Esophagus (tissue), 2 donors: ENCODE data around the gene MPHOSPH8. TPM values are rescaled to one million over a fixed set of nuclear protein-coding genes. Genes with fewer than 3 reads are reported as not detected.

Experiments used
- H3K27ac ChIP-seq, 2 donors: one replicate each; pipeline ENCODE4 v1.5.1; 2013; ENCODE audit warnings: low read depth in 2 of 2, mild to moderate bottlenecking in 2 of 2, inconsistent platforms in 1 of 2, low read length in 1 of 2, moderate library complexity in 1 of 2
- H3K27me3 ChIP-seq, 2 donors: one replicate each; pipeline ENCODE4 v1.6.1; 2013; ENCODE audit warnings: low read length in 2 of 2, control low read depth in 1 of 2, mild to moderate bottlenecking in 1 of 2; ENCODE audit not compliant: insufficient read depth in 2 of 2, control insufficient read depth in 1 of 2
- H3K36me3 ChIP-seq, 2 donors: one replicate each; pipeline ENCODE4 v1.6.1; 2013; ENCODE audit warnings: low read length in 1 of 2; ENCODE audit not compliant: control insufficient read depth in 2 of 2, insufficient read depth in 2 of 2
- H3K4me1 ChIP-seq, 2 donors: one replicate each; pipeline ENCODE4 v1.6.1; 2013; ENCODE audit warnings: low read length in 1 of 2; ENCODE audit not compliant: control insufficient read depth in 2 of 2, insufficient read depth in 2 of 2
- H3K4me3 ChIP-seq, 2 donors: one replicate each; pipeline ENCODE4 v1.5.1; 2013; ENCODE audit warnings: low read length in 2 of 2, mild to moderate bottlenecking in 2 of 2, low read depth in 1 of 2, moderate library complexity in 1 of 2
- H3K9me3 ChIP-seq, 2 donors: one replicate each; pipeline ENCODE4 v1.6.1; 2013; ENCODE audit warnings: mild to moderate bottlenecking in 2 of 2, low read depth in 1 of 2, low read length in 1 of 2, moderate library complexity in 1 of 2; ENCODE audit not compliant: control insufficient read depth in 2 of 2, insufficient read depth in 1 of 2
- WGBS, 2 donors: extraction: QIAGEN DNeasy Blood & Tissue Kit; methylation state at CpG; one replicate each; pipeline ENCODE4 v1.1.7; 2013; 5-methylcytosine and 5-hydroxymethylcytosine counted together
- polyA plus RNA-seq, 2 donors: library from polyadenylated mRNA; stranded (reverse); fragments of 200-250 nt; gene quantifications; one replicate each; pipeline ENCODE4 v1.2.3, GENCODE V29; 2013
- donor health status: healthy with polysubstance abuse.
- donor health status: Bipolar disorder and iron deficiency.

MPHOSPH8 gene
- polyA plus RNA-seq, 2 donors: 13.1 to 21.1 TPM

- Histone ChIP-seq H3K4me3 (no peak overlapping the region), H3K9me3 (no peaks in the 10 kb centered on the region), H3K27ac (no peak overlapping the region), H3K27me3 (no peaks in the 10 kb centered on the region), H3K4me1 (no peaks in the 10 kb centered on the region), H3K36me3 (peaks cover 12 to 16% of the 10 kb centered on the region in 2 donors)
These were observed 25.4 kb downstream of the MPHOSPH8 start for GRCh38 chr13:19658831-19659230.

- H3K4me3 ChIP-seq: no peak overlapping the region
- peaks cover 18 to 28% of the 10 kb centered on the region in 2 donors for H3K36me3 ChIP-seq
- WGBS, 2 donors: 86 to 96% methylated on average over 2 of the region's 2 CpGs
These were observed 27.7 kb downstream of the MPHOSPH8 start for GRCh38 chr13:19661126-19661525.

GRCh38 chr13:19661561-19661960 is 28.1 kb downstream of the MPHOSPH8 start:
- Histone ChIP-seq H3K27me3 (no peaks in the 10 kb centered on the region), H3K36me3 (peaks cover 18 to 28% of the 10 kb centered on the region in 2 donors), H3K4me1 (no peaks in the 10 kb centered on the region), H3K27ac (no peak overlapping the region), H3K4me3 (no peak overlapping the region), H3K9me3 (no peaks in the 10 kb centered on the region)
- WGBS, 2 donors: 93 to 94% methylated on average over 14 to 15 of the region's 15 CpGs

More at GRCh38 chr13:19661126-19661525, 27.7 kb downstream of the MPHOSPH8 start:
- H3K27ac ChIP-seq: no peak overlapping the region
- no peaks in the 10 kb centered on the region for H3K4me1 ChIP-seq
- no peaks in the 10 kb centered on the region for H3K9me3 ChIP-seq
- H3K27me3 ChIP-seq: no peaks in the 10 kb centered on the region

GRCh38 chr13:19663416-19663979 is 30.0 kb downstream of the MPHOSPH8 start:
- Histone ChIP-seq H3K4me3 (no peak overlapping the region), H3K27ac (no peak overlapping the region), H3K27me3 (no peaks in the 10 kb centered on the region), H3K9me3 (no peaks in the 10 kb centered on the region), H3K36me3 (peaks cover 27 to 41% of the 10 kb centered on the region in 2 donors), H3K4me1 (no peaks in the 10 kb centered on the region)
- 84 to 90% methylated on average over 13 of the region's 13 CpGs for WGBS, 2 donors

DNA sequence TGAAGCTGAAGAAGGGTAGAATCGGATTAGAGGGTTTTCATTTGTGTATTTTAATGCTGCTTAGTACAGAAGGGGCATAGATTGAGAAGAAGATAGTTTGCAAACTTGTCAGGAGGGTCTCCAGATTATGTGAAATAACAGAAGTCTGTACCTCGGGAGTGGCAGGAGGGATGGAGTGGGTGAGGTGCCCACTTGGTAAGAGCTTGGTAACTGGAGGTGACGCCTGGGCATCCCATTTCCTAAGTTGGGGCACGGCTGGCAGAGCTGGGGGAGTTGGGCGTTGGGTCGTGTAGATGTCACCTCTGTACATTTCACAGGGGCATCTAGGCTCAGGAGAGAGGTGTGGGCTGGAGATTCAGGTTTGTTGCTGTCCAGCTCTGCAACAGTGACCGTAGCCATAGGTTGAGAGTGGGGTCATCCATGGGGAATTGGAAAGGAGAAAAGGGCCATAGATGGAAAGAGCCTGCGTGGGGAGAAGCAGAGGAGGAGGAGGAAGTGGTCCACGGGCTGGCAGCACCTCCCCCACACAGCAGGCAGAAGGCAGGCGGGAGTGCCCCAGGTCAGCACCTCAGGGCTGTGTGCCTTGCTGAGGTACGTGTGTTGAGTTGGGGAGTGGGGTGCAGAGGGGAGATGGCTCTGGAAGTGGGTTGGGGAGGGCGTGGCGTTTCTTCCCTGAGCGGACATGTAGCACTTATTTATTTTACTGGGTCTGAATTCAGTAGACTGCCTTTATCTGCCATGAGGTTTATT is 31.2 kb downstream of the MPHOSPH8 start:
- Histone ChIP-seq H3K27ac (no peak overlapping the region), H3K36me3 (peaks cover 36 to 48% of the 10 kb centered on the region in 2 donors), H3K9me3 (no peaks in the 10 kb centered on the region), H3K4me1 (no peaks in the 10 kb centered on the region), H3K27me3 (no peaks in the 10 kb centered on the region), H3K4me3 (no peak overlapping the region)
- 87 to 90% methylated on average over 14 of the region's 14 CpGs for WGBS, 2 donors

- peaks cover 36 to 52% of the 10 kb centered on the region in 2 donors for H3K36me3 ChIP-seq
- no peak overlapping the region for H3K4me3 ChIP-seq
- no peaks in the 10 kb centered on the region for H3K27me3 ChIP-seq
- 85 to 86% methylated on average over 14 of the region's 14 CpGs for WGBS, 2 donors
- no peaks in the 10 kb centered on the region for H3K9me3 ChIP-seq
- H3K27ac ChIP-seq: no peak overlapping the region
- no peaks in the 10 kb centered on the region for H3K4me1 ChIP-seq
These were observed 32.0 kb downstream of the MPHOSPH8 start for GRCh38 chr13:19665427-19665859.

- 87 to 93% methylated on average over 9 of the region's 9 CpGs for WGBS, 2 donors
- Histone ChIP-seq H3K27me3 (no peaks in the 10 kb centered on the region), H3K4me1 (no peaks in the 10 kb centered on the region), H3K4me3 (no peak overlapping the region), H3K36me3 (peaks cover 28 to 48% of the 10 kb centered on the region in 2 donors), H3K9me3 (no peaks in the 10 kb centered on the region), H3K27ac (no peak overlapping the region)
These were observed 35.3 kb downstream of the MPHOSPH8 start for GRCh38 chr13:19668778-19669177.

DNA sequence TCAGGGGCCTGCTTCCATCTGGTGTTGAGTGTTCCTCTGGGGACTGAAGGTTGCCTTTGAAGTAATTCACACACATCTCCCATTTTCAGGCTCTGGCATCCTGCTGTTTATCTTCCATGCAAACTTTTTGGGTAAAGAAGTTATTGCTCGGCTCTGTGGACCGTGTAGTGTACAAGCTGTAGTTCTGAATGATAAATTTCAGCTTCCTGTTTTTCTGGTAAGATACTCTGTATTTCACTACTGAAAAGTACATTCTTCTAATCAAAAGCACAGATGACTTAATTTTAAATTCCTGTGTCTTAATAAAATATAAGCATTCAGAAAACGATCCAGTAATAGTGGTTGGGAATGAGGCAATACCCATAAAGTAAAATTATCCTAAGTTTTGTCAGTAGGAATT is 36.7 kb downstream of the MPHOSPH8 start:
- H3K9me3 ChIP-seq: no peaks in the 10 kb centered on the region
- peaks cover 28 to 50% of the 10 kb centered on the region in 2 donors for H3K36me3 ChIP-seq
- H3K4me3 ChIP-seq: no peak overlapping the region
- no peaks in the 10 kb centered on the region for H3K4me1 ChIP-seq
- 58 to 74% methylated on average over 3 of the region's 3 CpGs for WGBS, 2 donors
- H3K27ac ChIP-seq: no peak overlapping the region
- H3K27me3 ChIP-seq: no peaks in the 10 kb centered on the region

- Histone ChIP-seq H3K27me3 (no peaks in the 10 kb centered on the region), H3K9me3 (no peaks in the 10 kb centered on the region), H3K4me1 (no peaks in the 10 kb centered on the region), H3K36me3 (peaks cover 23 to 35% of the 10 kb centered on the region in 2 donors), H3K4me3 (no peak overlapping the region), H3K27ac (no peak overlapping the region)
- 68 to 71% methylated on average over 5 of the region's 5 CpGs for WGBS, 2 donors
These were observed 39.5 kb downstream of the MPHOSPH8 start for GRCh38 chr13:19672990-19673389.
